Stimulated activated CD4-positive, alpha-beta T cell treated with anti-CD3 and anti-CD28 coated beads, Interleukin-2, amount 100 ng/mL, for 24 hours (primary cell): Measurements from ENCODE around the gene SCN4A.
"Not testable (repeated sequence)": the region's sequence is repeated elsewhere in the genome, so short reads cannot be mapped to it uniquely, and the experiment has no call there.

Experiments used
- DNase-seq, 2 donors: peaks; one replicate each; pipeline ENCODE4 v3.0.0-alpha.2; 2020

SCN4A gene

GRCh38 chr17:63984651-63985386, 12.1 kb upstream of the SCN4A start:
- DNase-seq = peak; percentile 45 to 54

GRCh38 chr17:63984236-63984635, 11.5 kb upstream of the SCN4A start:
- DNase-seq = no peak

- DNase-seq = no peak
These were observed 10.6 kb upstream of the SCN4A start for GRCh38 chr17:63983320-63983719.

GRCh38 chr17:63982641-63983040, 9.9 kb upstream of the SCN4A start:
- DNase-seq = not testable (repeated sequence)

- DNase-seq = no peak
These were observed 5.8 kb upstream of the SCN4A start for GRCh38 chr17:63978272-63979200.

- no peak for DNase-seq
These were observed 4.0 kb upstream of the SCN4A start for GRCh38 chr17:63976702-63977101.

- no peak for DNase-seq
These were observed 2.9 kb upstream of the SCN4A start for GRCh38 chr17:63975541-63976092.

- DNase-seq = no peak
These were observed 2.0 kb upstream of the SCN4A start for GRCh38 chr17:63974594-63975192.

- DNase-seq = no peak
These were observed 1.3 kb upstream of the SCN4A start for GRCh38 chr17:63973930-63974593.

GRCh38 chr17:63973247-63973646, 529 bp upstream of the SCN4A start:
- DNase-seq = no peak

GRCh38 chr17:63969278-63969677, 3.4 kb downstream of the SCN4A start:
- no peak for DNase-seq

- DNase-seq = no peak
These were observed 4.8 kb downstream of the SCN4A start for GRCh38 chr17:63967953-63968352.

- DNase-seq = no peak
These were observed 6.0 kb downstream of the SCN4A start for GRCh38 chr17:63966646-63967264.

- no peak for DNase-seq
These were observed 9.6 kb downstream of the SCN4A start for GRCh38 chr17:63963123-63963522.

- DNase-seq = no peak
These were observed 10.4 kb downstream of the SCN4A start for GRCh38 chr17:63962298-63962744.

GRCh38 chr17:63961355-63962212, 11.1 kb downstream of the SCN4A start:
- peak; percentile 30 to 62 for DNase-seq

GRCh38 chr17:63960430-63960829, 12.3 kb downstream of the SCN4A start:
- no peak for DNase-seq

GRCh38 chr17:63960006-63960405, 12.7 kb downstream of the SCN4A start:
- DNase-seq = no peak

GRCh38 chr17:63956296-63956920, 16.3 kb downstream of the SCN4A start:
- DNase-seq = no peak

GRCh38 chr17:63955791-63956190, 16.9 kb downstream of the SCN4A start:
- DNase-seq = no peak

GRCh38 chr17:63955232-63955631, 17.5 kb downstream of the SCN4A start:
- DNase-seq = no peak
